Measurements from ENCODE around the gene PNPLA8.

- TF ChIP-seq JUN (IDR thresholded peaks at IDR 0.05; ENCODE audit: borderline replicate concordance, insufficient read depth, insufficient read length, low read depth) (no peak), POLR2AphosphoS5 (IDR thresholded peaks at IDR 0.05; ENCODE audit: insufficient read depth, low read depth, low read length) (no peak), POLR2A (IDR thresholded peaks at IDR 0.05; ENCODE audit: low read depth, low read length) (no peak), CTCF (IDR thresholded peaks at IDR 0.05; ENCODE audit: extremely low read depth in 1 of 2, insufficient read depth in 1 of 2, low read depth in 1 of 2, low read length in 2 of 2) (no peak)
Observed at GRCh38 chr7:108441392-108441955, 84.5 kb downstream of the PNPLA8 start.

All from endothelial cell of umbilical vein (primary cell).